ENCODE measurements around the gene JARID2.

- TF ChIP-seq MXI1 (IDR thresholded peaks at IDR 0.05; ENCODE audit: low read depth, low read length), result no peak
- no peak for TF ChIP-seq EZH2phosphoT487 (IDR thresholded peaks at IDR 0.05; ENCODE audit: borderline replicate concordance, low read depth)
- TF ChIP-seq MAX (IDR thresholded peaks at IDR 0.05; ENCODE audit: low read depth), result no peak
- TF ChIP-seq CHD2 (IDR thresholded peaks at IDR 0.05; ENCODE audit: low read length, partially characterized antibody), result no peak
- no peak for TF ChIP-seq IRF3 (IDR thresholded peaks at IDR 0.05; ENCODE audit: low read depth, low read length)
- no peak for TF ChIP-seq REST (IDR thresholded peaks at IDR 0.05; ENCODE audit: low read depth, low read length)
- no peak for TF ChIP-seq USF2 (IDR thresholded peaks at IDR 0.05; ENCODE audit: borderline replicate concordance, low read depth, low read length)
- TF ChIP-seq RFX5 (IDR thresholded peaks at IDR 0.05; ENCODE audit: low read length), result no peak
- no peak for TF ChIP-seq YY1 (IDR thresholded peaks at IDR 0.05; ENCODE audit: low read depth)
- peak; percentile 33 for TF ChIP-seq CTCF (IDR thresholded peaks at IDR 0.05)
- no peak for TF ChIP-seq USF1 (IDR thresholded peaks at IDR 0.05; ENCODE audit: borderline replicate concordance, low read depth)
- no peak for TF ChIP-seq GABPA (IDR thresholded peaks at IDR 0.05; ENCODE audit: low read depth)
Measured at GRCh38 chr6:15327271-15327670, 81.4 kb downstream of the JARID2 start.

Measured in SK-N-SH (cell line).